Fibroblast of villous mesenchyme (primary cell): ENCODE measurements around the gene HACL1. TPM values are rescaled to one million over a fixed set of nuclear protein-coding genes. Genes with fewer than 3 reads are reported as not detected.

Source experiments
- DNase-seq: peaks from one replicate; pipeline ENCODE4 v3.0.0-alpha.2; 2010; ENCODE audit warnings: low read depth
- H3K4me3 ChIP-seq: 2 replicates; pipeline ENCODE4 v1.5.1; 2011; ENCODE audit warnings: low read depth, mild to moderate bottlenecking, low read length
- total RNA-seq: library from RNA; depleted of rRNA; stranded (reverse); fragments of >200 nt; gene quantifications from 2 replicates; pipeline ENCODE4 v1.2.3, GENCODE V29; 2012
- TF ChIP-seq, protein P1 (sequence below): IDR thresholded peaks from 2 replicates; pipeline ENCODE4 v1.5.1; 2012; ENCODE audit warnings: low read depth, mild to moderate bottlenecking, low read length; ENCODE audit not compliant: insufficient read depth

HACL1 gene
- total RNA-seq, 1 donor, result 33.7 TPM

DNA sequence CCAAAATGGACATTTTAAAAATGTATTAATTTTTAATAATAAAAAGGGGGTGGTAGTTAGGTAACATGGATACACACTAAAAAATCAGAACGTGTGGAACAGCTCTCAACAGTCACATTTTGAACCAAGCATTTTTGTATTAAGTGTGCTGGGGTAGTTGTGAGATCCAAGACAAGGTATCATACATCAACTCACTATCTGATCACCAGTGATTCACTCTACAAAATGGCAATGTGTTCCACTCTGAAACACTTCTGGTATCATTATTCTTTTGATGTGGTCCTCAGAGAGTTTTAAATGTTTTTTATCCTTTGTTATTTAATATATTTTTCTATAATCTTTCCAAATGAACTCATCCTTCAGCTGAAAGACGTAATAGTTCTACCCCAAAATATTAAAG is 5.4 kb downstream of the HACL1 start:
- no peak overlapping the region for H3K4me3 ChIP-seq
- TF ChIP-seq, protein P1, sequence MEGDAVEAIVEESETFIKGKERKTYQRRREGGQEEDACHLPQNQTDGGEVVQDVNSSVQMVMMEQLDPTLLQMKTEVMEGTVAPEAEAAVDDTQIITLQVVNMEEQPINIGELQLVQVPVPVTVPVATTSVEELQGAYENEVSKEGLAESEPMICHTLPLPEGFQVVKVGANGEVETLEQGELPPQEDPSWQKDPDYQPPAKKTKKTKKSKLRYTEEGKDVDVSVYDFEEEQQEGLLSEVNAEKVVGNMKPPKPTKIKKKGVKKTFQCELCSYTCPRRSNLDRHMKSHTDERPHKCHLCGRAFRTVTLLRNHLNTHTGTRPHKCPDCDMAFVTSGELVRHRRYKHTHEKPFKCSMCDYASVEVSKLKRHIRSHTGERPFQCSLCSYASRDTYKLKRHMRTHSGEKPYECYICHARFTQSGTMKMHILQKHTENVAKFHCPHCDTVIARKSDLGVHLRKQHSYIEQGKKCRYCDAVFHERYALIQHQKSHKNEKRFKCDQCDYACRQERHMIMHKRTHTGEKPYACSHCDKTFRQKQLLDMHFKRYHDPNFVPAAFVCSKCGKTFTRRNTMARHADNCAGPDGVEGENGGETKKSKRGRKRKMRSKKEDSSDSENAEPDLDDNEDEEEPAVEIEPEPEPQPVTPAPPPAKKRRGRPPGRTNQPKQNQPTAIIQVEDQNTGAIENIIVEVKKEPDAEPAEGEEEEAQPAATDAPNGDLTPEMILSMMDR, result no peak
- no peak for DNase-seq

DNA sequence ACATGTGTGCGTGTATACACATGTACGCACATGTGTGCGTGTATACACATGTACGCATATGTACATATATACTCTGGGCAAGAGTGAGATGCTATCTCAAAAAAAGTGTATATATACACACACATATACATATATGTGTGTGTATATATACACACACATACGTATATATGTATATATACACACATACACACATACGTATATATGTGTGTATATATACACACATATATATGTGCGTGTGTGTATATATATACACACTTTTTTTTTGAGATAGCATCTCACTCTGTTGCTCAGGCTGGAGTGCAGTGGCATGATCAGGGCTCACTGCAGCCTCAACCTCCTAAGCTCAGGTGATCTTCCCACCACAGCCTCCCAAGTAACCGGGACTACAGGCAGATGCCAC is 8.4 kb downstream of the HACL1 start:
- TF ChIP-seq, protein P1, result no peak
- no peak for DNase-seq
- H3K4me3 ChIP-seq, result no peak overlapping the region

DNA sequence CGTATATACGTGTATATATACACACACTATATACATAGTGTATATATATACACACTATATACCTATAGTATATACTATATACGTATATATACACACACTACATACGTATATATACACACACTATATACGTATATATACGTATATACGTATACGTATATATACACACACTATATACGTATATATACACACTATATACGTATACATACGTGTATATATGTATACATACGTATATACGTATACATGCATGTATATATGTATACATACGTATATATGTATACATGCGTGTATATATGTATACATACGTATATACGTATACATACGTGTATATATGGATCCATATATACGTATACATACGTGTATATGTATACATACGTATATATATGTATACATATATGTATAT is 9.4 kb downstream of the HACL1 start:
- TF ChIP-seq, protein P1, result no peak
- no peak overlapping the region for H3K4me3 ChIP-seq
- no peak for DNase-seq

DNA sequence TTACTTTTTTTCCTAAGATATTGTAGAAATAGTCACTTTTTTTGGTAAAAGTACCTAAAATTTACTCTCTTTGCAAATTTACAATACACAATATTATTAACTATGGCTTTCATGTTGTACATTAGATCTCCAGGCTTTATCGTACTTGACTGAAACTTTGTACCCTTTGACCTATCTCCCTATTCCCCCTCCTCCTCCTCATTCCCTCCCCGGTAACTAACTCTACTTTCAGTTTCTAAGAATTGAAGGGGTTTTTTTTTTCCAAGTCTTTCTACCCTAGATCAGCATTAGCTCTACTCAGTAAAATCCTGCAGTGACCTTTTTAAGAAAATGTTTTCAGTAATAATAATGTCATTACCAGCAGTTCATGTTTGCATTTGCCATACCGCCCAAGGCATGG is 10.1 kb downstream of the HACL1 start:
- H3K4me3 ChIP-seq, result no peak overlapping the region
- TF ChIP-seq, protein P1, result no peak
- DNase-seq, result no peak

DNA sequence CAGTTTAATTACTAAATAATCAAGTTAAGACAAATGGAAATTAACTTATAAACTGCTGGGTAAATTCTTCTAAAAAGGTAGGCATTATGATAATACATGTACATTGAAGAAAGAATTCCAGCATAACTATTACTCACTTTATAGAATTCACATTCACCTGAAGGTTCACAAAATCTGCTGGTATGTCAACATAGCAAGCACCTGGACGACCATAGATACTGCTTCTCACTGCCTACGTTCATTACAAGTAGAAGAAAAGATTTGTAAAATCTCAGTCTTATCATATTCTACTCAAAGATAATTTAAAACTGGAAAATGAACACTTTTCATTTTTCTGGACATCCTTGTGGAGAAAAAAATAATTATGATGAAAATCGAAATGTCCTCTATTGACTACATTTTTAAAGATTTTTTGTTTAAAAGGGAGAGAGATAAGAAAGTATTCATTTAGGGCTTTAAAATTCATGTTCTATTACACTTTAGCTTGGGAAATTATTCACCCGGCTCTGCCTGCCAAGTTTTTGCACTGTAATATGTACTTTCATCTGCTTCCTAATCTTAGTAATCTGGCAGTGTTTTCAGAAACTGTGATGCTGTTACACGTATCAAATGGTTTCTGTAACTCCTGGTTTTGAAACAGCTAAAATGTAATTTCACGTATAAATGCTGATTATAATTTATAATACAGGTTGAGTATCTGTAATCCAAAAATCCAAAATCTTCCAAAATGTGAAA is 16.1 kb downstream of the HACL1 start:
- no peak overlapping the region for H3K4me3 ChIP-seq
- no peak for DNase-seq
- TF ChIP-seq, protein P1, result no peak

GRCh38 chr3:15581471-15582394 is 19.6 kb downstream of the HACL1 start:
- H3K4me3 ChIP-seq, result no peak overlapping the region
- peak; percentile 65 for DNase-seq
- TF ChIP-seq, protein P1, result no peak
